Naive thymus-derived CD4-positive, alpha-beta T cell (primary cell): Measurements from ENCODE around the gene NCAM2. TPM values are rescaled to one million over a fixed set of nuclear protein-coding genes. Genes with fewer than 3 reads are reported as not detected.

Experiments
- ATAC-seq: fragments of 150-1000 bp; cut with Tn5 transposase; 2 replicates; pipeline ENCODE4 v1.10.0; 2021; ENCODE audit warnings: mild to moderate bottlenecking, moderate library complexity
- CTCF ChIA-PET: fragments of 350-600 bp; sonication (Branson Sonifier 250); formaldehyde crosslinking; loops from one replicate; lab custom pipeline; 2021; ENCODE audit warnings: antibody characterized with exemption; lab: Charles Lee
- POLR2A ChIA-PET: fragments of 350-600 bp; sonication (Branson Sonifier 250); formaldehyde crosslinking; loops from one replicate; lab custom pipeline; 2021; ENCODE audit warnings: antibody characterized with exemption, inconsistent platforms; lab: Charles Lee
- DNase-seq, 9 donors: peaks; one replicate each; pipeline versions ENCODE4 v3.0.0 to v3.0.0-alpha.2; 2020 to 2022; ENCODE audit warnings: mixed read lengths in 1 of 9
- H3K27ac ChIP-seq: one replicate; pipeline ENCODE4 v1.7.0; 2013; ENCODE audit warnings: mild to moderate bottlenecking, low read depth, low read length, moderate library complexity
- H3K27me3 ChIP-seq, 2 donors: one replicate each; pipeline ENCODE4 v1.7.0; 2013; ENCODE audit warnings: low read length in 2 of 2, mild to moderate bottlenecking in 2 of 2, moderate library complexity in 2 of 2; ENCODE audit not compliant: control insufficient read depth in 2 of 2, insufficient read depth in 2 of 2
- H3K36me3 ChIP-seq, 3 experiments: 1 replicate in 2 of 3; 2 replicates in 1 of 3; pipeline ENCODE4 v1.7.0; 2013; ENCODE audit warnings: low read length in 3 of 3, mild to moderate bottlenecking in 3 of 3, moderate library complexity in 1 of 3; ENCODE audit not compliant: insufficient read depth in 3 of 3, control insufficient read depth in 2 of 3
- H3K4me1 ChIP-seq, 2 donors: one replicate each; pipeline ENCODE4 v1.7.0; 2013; ENCODE audit warnings: low read length in 2 of 2, mild to moderate bottlenecking in 2 of 2, moderate library complexity in 1 of 2; ENCODE audit not compliant: control insufficient read depth in 2 of 2, insufficient read depth in 2 of 2
- H3K4me3 ChIP-seq: 2 replicates; pipeline ENCODE4 v1.7.0; 2013; ENCODE audit warnings: mild to moderate bottlenecking, low read length
- H3K9me3 ChIP-seq, 3 experiments: 1 replicate in 2 of 3; 2 replicates in 1 of 3; pipeline ENCODE4 v1.7.0; 2013; ENCODE audit warnings: low read length in 3 of 3; ENCODE audit not compliant: control insufficient read depth in 2 of 3
- H3K27ac Mint-ChIP-seq, 9 donors: one replicate each; pipeline ENCODE4 v1.8.0; 2020 to 2022; ENCODE audit warnings: mixed read lengths in 9 of 9, mild to moderate bottlenecking in 8 of 9, moderate library complexity in 5 of 9, inconsistent platforms in 2 of 9
- H3K27me3 Mint-ChIP-seq, 5 donors: one replicate each; pipeline ENCODE4 v1.8.0; 2021 to 2022; ENCODE audit warnings: mixed read lengths in 5 of 5, mild to moderate bottlenecking in 1 of 5
- H3K36me3 Mint-ChIP-seq, 5 donors: one replicate each; pipeline ENCODE4 v1.8.0; 2020 to 2022; ENCODE audit warnings: mixed read lengths in 5 of 5, mild to moderate bottlenecking in 3 of 5, inconsistent platforms in 1 of 5
- H3K4me1 Mint-ChIP-seq, 7 donors: one replicate each; pipeline ENCODE4 v1.8.0; 2020 to 2022; ENCODE audit warnings: mixed read lengths in 7 of 7, mild to moderate bottlenecking in 3 of 7, inconsistent platforms in 1 of 7
- H3K4me3 Mint-ChIP-seq, 10 donors: one replicate each; pipeline ENCODE4 v1.8.0; 2020 to 2022; ENCODE audit warnings: mild to moderate bottlenecking in 10 of 10, mixed read lengths in 10 of 10, moderate library complexity in 6 of 10, inconsistent platforms in 2 of 10
- H3K9me3 Mint-ChIP-seq, 11 donors: one replicate each; pipeline ENCODE4 v1.8.0; 2020 to 2022; ENCODE audit warnings: mixed read lengths in 11 of 11, mild to moderate bottlenecking in 4 of 11, inconsistent platforms in 1 of 11, moderate library complexity in 1 of 11
- intact Hi-C, 2 donors: fragments of 100-400 bp; cut with micrococcal nuclease; formaldehyde crosslinking; loops; one replicate each; pipeline ENCODE4 v1.15.1; 2023
- polyA plus RNA-seq, 2 donors: library from polyadenylated mRNA; unstranded; fragments of 300-500 nt; fragmentation: Illumina TruSeq; gene quantifications; one replicate each; pipeline ENCODE4 v1.2.3, GENCODE V29; 2021
- total RNA-seq, 6 experiments: library from RNA in 5 of 6; stranded (reverse) in 5 of 6; gene quantifications; 1 replicate in 5 of 6; 2 replicates in 1 of 6; pipeline ENCODE4 v1.2.3 and lab custom pipeline; 2021 to 2026

Gene NCAM2
- total and polyA plus RNA-seq, 7 experiments from 2014 or later = 0.07 TPM; not detected in 6

- intact Hi-C loops = no loop called here
Measured at GRCh38 chr21:21174676-21175075, 176.5 kb downstream of the NCAM2 start.

GRCh38 chr21:21175798-21176334, 177.7 kb downstream of the NCAM2 start:
- Histone ChIP-seq H3K27me3 (no peaks in the 10 kb centered on the region), H3K36me3 (no peaks in the 10 kb centered on the region), H3K9me3 (no peaks in the 10 kb centered on the region), H3K4me3 (no peak overlapping the region), H3K4me1 (no peaks in the 10 kb centered on the region), H3K27ac (no peak overlapping the region)
- H3K4me3 Mint-ChIP-seq = peak overlapping the region in 1 of 10 donors; percentile 51
- peaks cover 0 to 16% (median 0%) of the 10 kb centered on the region in 7 donors for H3K4me1 Mint-ChIP-seq
- H3K9me3 Mint-ChIP-seq = peaks cover 0 to 3% (median 0%) of the 10 kb centered on the region in 11 donors
- peaks cover 0 to 5% (median 0%) of the 10 kb centered on the region in 5 donors for H3K27me3 Mint-ChIP-seq
- no peak for ATAC-seq
- H3K36me3 Mint-ChIP-seq = no peaks in the 10 kb centered on the region
- intact Hi-C loops = no loop called here
- ChIA-PET POLR2A (no interaction called here), CTCF (no interaction called here)
- no peak for DNase-seq
- peak overlapping the region in 1 of 9 donors; percentile 58 for H3K27ac Mint-ChIP-seq

More at GRCh38 chr21:21174676-21175075, 176.5 kb downstream of the NCAM2 start:
- H3K9me3 Mint-ChIP-seq = peaks cover 0 to 3% (median 0%) of the 10 kb centered on the region in 11 donors
- H3K9me3 ChIP-seq = no peaks in the 10 kb centered on the region
- H3K36me3 ChIP-seq = no peaks in the 10 kb centered on the region
- H3K27ac Mint-ChIP-seq = no peak overlapping the region
- DNase-seq (no peak), ATAC-seq (no peak)
- no peak overlapping the region for H3K4me3 Mint-ChIP-seq
- CTCF ChIA-PET = no interaction called here
- H3K27me3 ChIP-seq = no peaks in the 10 kb centered on the region
- peaks cover 0 to 5% (median 0%) of the 10 kb centered on the region in 5 donors for H3K27me3 Mint-ChIP-seq
- no peak overlapping the region for H3K27ac ChIP-seq
- H3K4me3 ChIP-seq = no peak overlapping the region
- H3K36me3 Mint-ChIP-seq = no peaks in the 10 kb centered on the region
- peaks cover 0 to 14% (median 0%) of the 10 kb centered on the region in 7 donors for H3K4me1 Mint-ChIP-seq
- no peaks in the 10 kb centered on the region for H3K4me1 ChIP-seq
- POLR2A ChIA-PET = no interaction called here

GRCh38 chr21:21177353-21177986, 179.3 kb downstream of the NCAM2 start:
- CTCF ChIA-PET = no interaction called here
- POLR2A ChIA-PET = no interaction called here
- Mint-ChIP-seq H3K4me1 (peaks cover 0 to 16% (median 0%) of the 10 kb centered on the region in 7 donors), H3K27ac (no peak overlapping the region), H3K27me3 (peaks cover 0 to 5% (median 0%) of the 10 kb centered on the region in 5 donors), H3K9me3 (peaks cover 0 to 3% (median 0%) of the 10 kb centered on the region in 11 donors), H3K36me3 (no peaks in the 10 kb centered on the region), H3K4me3 (no peak overlapping the region)
- Histone ChIP-seq H3K4me3 (no peak overlapping the region), H3K9me3 (no peaks in the 10 kb centered on the region), H3K27me3 (no peaks in the 10 kb centered on the region), H3K36me3 (no peaks in the 10 kb centered on the region), H3K27ac (no peak overlapping the region), H3K4me1 (no peaks in the 10 kb centered on the region)
- no peak for ATAC-seq
- intact Hi-C loops = no loop called here
- no peak for DNase-seq

- Histone ChIP-seq H3K36me3 (no peaks in the 10 kb centered on the region), H3K9me3 (no peaks in the 10 kb centered on the region), H3K4me1 (no peaks in the 10 kb centered on the region), H3K4me3 (no peak overlapping the region), H3K27ac (no peak overlapping the region), H3K27me3 (no peaks in the 10 kb centered on the region)
- peaks cover 0 to 3% (median 0%) of the 10 kb centered on the region in 11 donors for H3K9me3 Mint-ChIP-seq
- H3K36me3 Mint-ChIP-seq = no peaks in the 10 kb centered on the region
- ATAC-seq = no peak
- H3K27ac Mint-ChIP-seq = no peak overlapping the region
- POLR2A ChIA-PET = no interaction called here
- H3K4me1 Mint-ChIP-seq = peaks cover 0 to 14% (median 0%) of the 10 kb centered on the region in 7 donors
- CTCF ChIA-PET = no interaction called here
- no peak for DNase-seq
- peaks cover 0 to 5% (median 0%) of the 10 kb centered on the region in 5 donors for H3K27me3 Mint-ChIP-seq
- no peak overlapping the region for H3K4me3 Mint-ChIP-seq
- intact Hi-C loops = no loop called here
Measured at GRCh38 chr21:21179619-21180298, 181.6 kb downstream of the NCAM2 start.

- no peak for ATAC-seq
- Histone ChIP-seq H3K4me1 (no peaks in the 10 kb centered on the region), H3K9me3 (no peaks in the 10 kb centered on the region), H3K27ac (no peak overlapping the region), H3K27me3 (no peaks in the 10 kb centered on the region), H3K36me3 (no peaks in the 10 kb centered on the region), H3K4me3 (no peak overlapping the region)
- DNase-seq = no peak
- H3K4me1 Mint-ChIP-seq = peaks cover 0 to 2% (median 0%) of the 10 kb centered on the region in 7 donors
- ChIA-PET POLR2A (no interaction called here), CTCF (no interaction called here)
- no peak overlapping the region for H3K27ac Mint-ChIP-seq
- H3K4me3 Mint-ChIP-seq = no peak overlapping the region
- intact Hi-C loops = no loop called here
- H3K9me3 Mint-ChIP-seq = peaks cover 0 to 1% (median 0%) of the 10 kb centered on the region in 11 donors
- H3K27me3 Mint-ChIP-seq = peaks cover 0 to 5% (median 0%) of the 10 kb centered on the region in 5 donors
- H3K36me3 Mint-ChIP-seq = no peaks in the 10 kb centered on the region
Measured at GRCh38 chr21:21182401-21183010, 184.3 kb downstream of the NCAM2 start.

- Histone ChIP-seq H3K4me3 (no peak overlapping the region), H3K36me3 (no peaks in the 10 kb centered on the region), H3K27ac (no peak overlapping the region), H3K27me3 (no peaks in the 10 kb centered on the region), H3K4me1 (no peaks in the 10 kb centered on the region), H3K9me3 (no peaks in the 10 kb centered on the region)
- ChIA-PET CTCF (no interaction called here), POLR2A (no interaction called here)
- Mint-ChIP-seq H3K9me3 (peaks cover 0 to 1% (median 0%) of the 10 kb centered on the region in 11 donors), H3K36me3 (no peaks in the 10 kb centered on the region), H3K4me3 (no peak overlapping the region), H3K27me3 (peaks cover 0 to 4% (median 0%) of the 10 kb centered on the region in 5 donors), H3K4me1 (peaks cover 0 to 2% (median 0%) of the 10 kb centered on the region in 7 donors), H3K27ac (no peak overlapping the region)
- no peak for ATAC-seq
- intact Hi-C loops = no loop called here
- DNase-seq = no peak
Measured at GRCh38 chr21:21183092-21183491, 184.9 kb downstream of the NCAM2 start.
